Adrenal gland (tissue), 5 donors: ENCODE measurements around the gene SBF2.

Experiments
- POLR2A ChIP-seq, 2 donors: fragments of 450-650 bp; IDR thresholded peaks; one replicate each; pipeline ENCODE4 v1.6.1; 2017; ENCODE audit warnings: antibody characterized with exemption in 2 of 2, mild to moderate bottlenecking in 2 of 2, moderate library complexity in 1 of 2
- TF ChIP-seq, protein P1 (sequence below), 6 experiments: fragments of 450-650 bp in 4 of 6; fragments of 200-600 bp in 2 of 6; sonication (generic) in 1 of 6; IDR thresholded peaks; 1 replicate in 5 of 6; 2 replicates in 1 of 6; pipeline versions ENCODE4 v1.5.1 to v1.8.0; 2016 to 2021; ENCODE audit warnings: antibody characterized with exemption in 6 of 6, mild to moderate bottlenecking in 2 of 6, moderate library complexity in 1 of 6
- donor health status: DM: no; HTN: no; CAD: no.

DNA sequence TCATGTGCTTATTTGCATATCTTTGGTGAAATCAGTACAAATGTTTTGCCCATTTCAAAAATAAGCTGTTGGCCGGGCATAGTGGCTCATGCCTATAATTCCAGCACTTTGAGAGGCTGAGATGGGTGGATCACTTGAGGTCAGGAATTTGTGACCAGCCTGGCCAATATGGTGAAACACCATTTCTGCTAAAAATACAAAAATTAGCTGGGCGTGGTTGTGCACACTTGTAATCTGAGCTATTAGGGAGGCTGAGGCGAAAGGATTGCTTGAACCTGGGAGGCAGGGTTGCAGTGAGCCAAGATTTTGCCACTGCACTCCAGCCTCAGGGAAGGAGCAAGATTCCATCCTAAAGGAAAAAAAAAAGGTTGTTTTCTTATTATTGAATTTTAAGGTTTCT lies 494.1 kb downstream of the SBF2 start:
- no peak for TF ChIP-seq POLR2A (IDR thresholded peaks at IDR 0.05)
- TF ChIP-seq, protein P1, sequence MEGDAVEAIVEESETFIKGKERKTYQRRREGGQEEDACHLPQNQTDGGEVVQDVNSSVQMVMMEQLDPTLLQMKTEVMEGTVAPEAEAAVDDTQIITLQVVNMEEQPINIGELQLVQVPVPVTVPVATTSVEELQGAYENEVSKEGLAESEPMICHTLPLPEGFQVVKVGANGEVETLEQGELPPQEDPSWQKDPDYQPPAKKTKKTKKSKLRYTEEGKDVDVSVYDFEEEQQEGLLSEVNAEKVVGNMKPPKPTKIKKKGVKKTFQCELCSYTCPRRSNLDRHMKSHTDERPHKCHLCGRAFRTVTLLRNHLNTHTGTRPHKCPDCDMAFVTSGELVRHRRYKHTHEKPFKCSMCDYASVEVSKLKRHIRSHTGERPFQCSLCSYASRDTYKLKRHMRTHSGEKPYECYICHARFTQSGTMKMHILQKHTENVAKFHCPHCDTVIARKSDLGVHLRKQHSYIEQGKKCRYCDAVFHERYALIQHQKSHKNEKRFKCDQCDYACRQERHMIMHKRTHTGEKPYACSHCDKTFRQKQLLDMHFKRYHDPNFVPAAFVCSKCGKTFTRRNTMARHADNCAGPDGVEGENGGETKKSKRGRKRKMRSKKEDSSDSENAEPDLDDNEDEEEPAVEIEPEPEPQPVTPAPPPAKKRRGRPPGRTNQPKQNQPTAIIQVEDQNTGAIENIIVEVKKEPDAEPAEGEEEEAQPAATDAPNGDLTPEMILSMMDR (IDR thresholded peaks at IDR 0.05), result no peak
